Gastroesophageal sphincter (tissue), 4 donors: ENCODE measurements around the gene SLC25A53. TPM values are rescaled to one million over a fixed set of nuclear protein-coding genes. Genes with fewer than 3 reads are reported as not detected.
"Not testable (repeated sequence)": the region's sequence is repeated elsewhere in the genome, so short reads cannot be mapped to it uniquely, and the experiment has no call there.

ENCODE experiments used
- ATAC-seq: fragments of 150-250 bp; one replicate; pipeline ENCODE4 v1.9.1; 2016; ENCODE audit warnings: mild to moderate bottlenecking, moderate library complexity
- H3K27ac ChIP-seq, 4 donors: fragments of 200-600 bp; sonication (generic) in 3 of 4; 1 replicate in 3 of 4; 2 replicates in 1 of 4; pipeline ENCODE4 v1.5.1; 2016 to 2019
- H3K27me3 ChIP-seq: fragments of 200-600 bp; sonication (generic); one replicate; pipeline ENCODE4 v1.5.1; 2019
- H3K36me3 ChIP-seq, 2 donors: fragments of 200-600 bp; sonication (generic); one replicate each; pipeline ENCODE4 v1.5.1; 2019; ENCODE audit warnings: control low read depth in 1 of 2
- H3K4me1 ChIP-seq, 3 donors: fragments of 200-600 bp; sonication (generic); 1 replicate in 2 of 3; 2 replicates in 1 of 3; pipeline ENCODE4 v1.5.1; 2016 to 2019; ENCODE audit warnings: control low read depth in 2 of 3
- H3K4me3 ChIP-seq, 2 donors: fragments of 200-600 bp; sonication (generic); one replicate each; pipeline ENCODE4 v1.5.1; 2019; ENCODE audit warnings: mild to moderate bottlenecking in 1 of 2, moderate library complexity in 1 of 2
- H3K9me3 ChIP-seq, 3 donors: fragments of 200-600 bp; sonication (generic); one replicate each; pipeline ENCODE4 v1.5.1; 2017 to 2019; ENCODE audit warnings: control low read depth in 2 of 3
- CTCF ChIP-seq, 4 experiments: fragments of 200-600 bp in 2 of 4; fragments of 450-650 bp in 2 of 4; sonication (generic) in 1 of 4; IDR thresholded peaks; one replicate each; pipeline ENCODE4 v1.5.1; 2017 to 2019; ENCODE audit warnings: antibody characterized with exemption in 4 of 4, mild to moderate bottlenecking in 2 of 4, moderate library complexity in 2 of 4
- EP300 ChIP-seq: sonication (generic); formaldehyde crosslinking; IDR thresholded peaks from one replicate; pipeline ENCODE4 v1.6.1; 2017; ENCODE audit warnings: antibody characterized with exemption, mild to moderate bottlenecking
- POLR2A ChIP-seq, 2 donors: fragments of 450-650 bp; IDR thresholded peaks; one replicate each; pipeline ENCODE4 v1.6.1; 2017; ENCODE audit warnings: antibody characterized with exemption in 2 of 2, mild to moderate bottlenecking in 2 of 2, moderate library complexity in 1 of 2
- POLR2AphosphoS5 ChIP-seq: sonication (generic); formaldehyde crosslinking; IDR thresholded peaks from one replicate; pipeline ENCODE4 v1.6.1; 2017; ENCODE audit warnings: antibody characterized with exemption
- WGBS, 2 donors: methylation state at CpG; one replicate each; pipeline ENCODE4 v1.1.5; 2018; ENCODE audit warnings: low coverage in 1 of 2; 5-methylcytosine and 5-hydroxymethylcytosine counted together
- total RNA-seq, 4 donors: library from RNA; depleted of rRNA; stranded (reverse); fragments of >200 nt; gene quantifications; one replicate each; pipeline ENCODE4 v1.1.0, GENCODE V29; 2016

Gene SLC25A53
- total RNA-seq, 4 donors from 2014 or later: 21.9 to 53.4 (median 30.3) TPM

GRCh38 chrX:104118765-104119164 lies 38.0 kb downstream of the SLC25A53 start:
- Histone ChIP-seq H3K27ac (no peak overlapping the region), H3K4me1 (peaks cover 0 to 3% (median 0%) of the 10 kb centered on the region in 3 donors), H3K27me3 (no peaks in the 10 kb centered on the region), H3K36me3 (no peaks in the 10 kb centered on the region), H3K4me3 (no peak overlapping the region), H3K9me3 (no peaks in the 10 kb centered on the region)
- TF ChIP-seq EP300: no peak
- no peak for TF ChIP-seq POLR2A (IDR thresholded peaks at IDR 0.05)
- WGBS, 2 donors: 80 to 100% methylated on average over 1 of the region's 1 CpG
- no peak for ATAC-seq

- Histone ChIP-seq H3K36me3 (no peaks in the 10 kb centered on the region), H3K27ac (no peak overlapping the region), H3K27me3 (no peaks in the 10 kb centered on the region), H3K9me3 (no peaks in the 10 kb centered on the region), H3K4me1 (peaks cover 0 to 7% (median 0%) of the 10 kb centered on the region in 3 donors), H3K4me3 (no peak overlapping the region)
- ATAC-seq: no peak
- TF ChIP-seq EP300 (no peak), POLR2AphosphoS5 (no peak), CTCF (IDR thresholded peaks at IDR 0.05) (no peak), POLR2A (IDR thresholded peaks at IDR 0.05) (no peak)
Measured at GRCh38 chrX:104117759-104118158, 39.0 kb downstream of the SLC25A53 start.

GRCh38 chrX:104113222-104113965 lies 43.4 kb downstream of the SLC25A53 start:
- H3K36me3 ChIP-seq: no peaks in the 10 kb centered on the region
- 0% methylated on average over 1 to 3 of the region's 24 CpGs for WGBS, 2 donors
- ATAC-seq: peak; percentile 48
- H3K27ac ChIP-seq: peak overlapping the region; percentile 60 to 87 (median 84)
- H3K27me3 ChIP-seq: no peaks in the 10 kb centered on the region
- H3K9me3 ChIP-seq: no peaks in the 10 kb centered on the region
- peak overlapping the region; percentile 60 to 62 for H3K4me3 ChIP-seq
- peaks cover 0 to 14% (median 0%) of the 10 kb centered on the region in 3 donors for H3K4me1 ChIP-seq
- peak in 3 of 4 experiments; percentile 38 to 62 (median 40) for TF ChIP-seq CTCF (IDR thresholded peaks at IDR 0.05)
- TF ChIP-seq EP300: no peak

GRCh38 chrX:104112326-104112951 lies 44.4 kb downstream of the SLC25A53 start, which contains the start of gene ZCCHC18:
Gene ZCCHC18, plus strand, starts transcription at chrX:104112523. Its CDS starts 1,589 bp downstream, at chrX:104114112.
- ATAC-seq: peak; percentile 84
- TF ChIP-seq POLR2AphosphoS5 (no peak), CTCF (IDR thresholded peaks at IDR 0.05) (no peak)
- peak within 1 kb of the TSS; percentile 60 to 62 for H3K4me3 ChIP-seq
- H3K9me3 ChIP-seq: no peaks in the 10 kb centered on the region
- no peaks in the 10 kb centered on the region for H3K27me3 ChIP-seq
- H3K4me1 ChIP-seq: peaks cover 0 to 14% (median 0%) of the 10 kb centered on the region in 3 donors
- no peaks in the 10 kb centered on the region for H3K36me3 ChIP-seq
- WGBS, 2 donors: no CpG with 5 or more reads among the region's 67 CpGs
- peak within 1 kb of the TSS; percentile 60 to 87 (median 84) for H3K27ac ChIP-seq

- not testable (repeated sequence) for H3K4me3 ChIP-seq, ATAC-seq, H3K9me3 ChIP-seq, H3K27ac ChIP-seq, H3K36me3 ChIP-seq, H3K27me3 ChIP-seq
- 61 to 94% methylated on average over 2 to 6 of the region's 6 CpGs for WGBS, 2 donors
- peaks cover 0 to 14% (median 0%) of the 10 kb centered on the region in 3 donors for H3K4me1 ChIP-seq
Measured at GRCh38 chrX:104110491-104111240, 46.1 kb downstream of the SLC25A53 start.
